SK-N-MC (cell line): ENCODE data around the gene SERTAD2.

Source experiments
- EZH2 ChIP-seq: fragments of 200-600 bp; sonication (generic); IDR thresholded peaks from one replicate; pipeline ENCODE4 v1.6.1; 2017; ENCODE audit warnings: antibody characterized with exemption
- POLR2AphosphoS5 ChIP-seq: IDR thresholded peaks from 2 replicates; pipeline ENCODE4 v1.6.1; 2012; ENCODE audit warnings: mild to moderate bottlenecking, low read depth, low read length, borderline replicate concordance

- TF ChIP-seq POLR2AphosphoS5 (no peak), EZH2 (no peak)
Measured at GRCh38 chr2:64698668-64699444, 45.1 kb upstream of the SERTAD2 start.
